ENCODE data around the gene ZBTB7C.

- no peak for TF ChIP-seq CTCF (IDR thresholded peaks at IDR 0.05; ENCODE audit: low read depth, low read length, missing input control)
- TF ChIP-seq REST (IDR thresholded peaks at IDR 0.05) = no peak
- TF ChIP-seq ZBTB33 (IDR thresholded peaks at IDR 0.05) = no peak
- TF ChIP-seq RAD21 (IDR thresholded peaks at IDR 0.05) = no peak
- no peak for TF ChIP-seq JUND (IDR thresholded peaks at IDR 0.05)
- no peak for TF ChIP-seq HNF4A (conservative IDR thresholded peaks at IDR 0.05)
- TF ChIP-seq MAX (IDR thresholded peaks at IDR 0.05) = no peak
- TF ChIP-seq ATF3 (IDR thresholded peaks at IDR 0.05) = no peak
- no peak for TF ChIP-seq SP1 (IDR thresholded peaks at IDR 0.05)
- no peak for TF ChIP-seq TAF1 (conservative IDR thresholded peaks at IDR 0.05)
These were observed 32.8 kb downstream of the ZBTB7C start for GRCh38 chr18:48376406-48376805.

Data from liver (tissue), 3 donors.